Neural progenitor cell (in vitro differentiated cells): Measurements from ENCODE around the gene ABLIM2. TPM values are rescaled to one million over a fixed set of nuclear protein-coding genes. Genes with fewer than 3 reads are reported as not detected.

Experiments
- DNase-seq: peaks from one replicate; pipeline ENCODE4 v3.0.0-alpha.2; 2016; ENCODE audit warnings: low spot score
- H2AFZ ChIP-seq: fragments of 200-600 bp; sonication (generic); replicated peaks from 2 replicates; pipeline ENCODE4 v1.6.1; 2016; ENCODE audit warnings: antibody characterized with exemption
- H3F3A ChIP-seq: fragments of 200-600 bp; sonication (generic); 2 replicates; pipeline ENCODE4 v1.6.1; 2016; ENCODE audit warnings: antibody characterized with exemption, low read depth
- H3K27ac ChIP-seq: fragments of 200-600 bp; sonication (generic); 2 replicates; pipeline ENCODE4 v1.5.1; 2016; ENCODE audit warnings: mild to moderate bottlenecking
- H3K27me3 ChIP-seq: fragments of 200-600 bp; sonication (generic); 2 replicates; pipeline ENCODE4 v1.6.1; 2016; ENCODE audit warnings: mild to moderate bottlenecking, moderate library complexity
- H3K36me3 ChIP-seq: fragments of 200-600 bp; sonication (generic); 2 replicates; pipeline ENCODE4 v1.5.1; 2016
- H3K4me1 ChIP-seq: fragments of 200-600 bp; sonication (generic); 2 replicates; pipeline ENCODE4 v1.6.1; 2016; ENCODE audit warnings: mixed run types
- H3K4me2 ChIP-seq: fragments of 200-600 bp; sonication (generic); 2 replicates; pipeline ENCODE4 v1.6.1; 2016
- H3K4me3 ChIP-seq: fragments of 200-600 bp; sonication (generic); 2 replicates; pipeline ENCODE4 v1.5.1; 2016
- H3K79me2 ChIP-seq: fragments of 200-600 bp; sonication (generic); 2 replicates; pipeline ENCODE4 v1.6.1; 2016; ENCODE audit warnings: low read depth
- H3K9ac ChIP-seq: fragments of 200-600 bp; sonication (generic); 2 replicates; pipeline ENCODE4 v1.6.1; 2016
- H3K9me3 ChIP-seq: fragments of 200-600 bp; sonication (generic); 2 replicates; pipeline ENCODE4 v1.5.1; 2016; ENCODE audit warnings: low read depth
- H4K20me1 ChIP-seq: fragments of 200-600 bp; sonication (generic); 2 replicates; pipeline ENCODE4 v1.6.1; 2016; ENCODE audit warnings: low read depth
- H3K27ac Mint-ChIP-seq: 3 replicates; pipeline ENCODE4 v1.8.0; 2021; ENCODE audit warnings: mixed read lengths
- H3K27me3 Mint-ChIP-seq: 2 replicates; pipeline ENCODE4 v1.8.0; 2022; ENCODE audit warnings: low read depth, mild to moderate bottlenecking, inconsistent platforms, moderate library complexity, mixed read lengths; ENCODE audit not compliant: insufficient read depth
- H3K36me3 Mint-ChIP-seq: 3 replicates; pipeline ENCODE4 v1.8.0; 2021; ENCODE audit warnings: mixed read lengths
- H3K4me1 Mint-ChIP-seq: 3 replicates; pipeline ENCODE4 v1.8.0; 2021; ENCODE audit warnings: mixed read lengths
- H3K4me3 Mint-ChIP-seq: 3 replicates; pipeline ENCODE4 v1.8.0; 2021; ENCODE audit warnings: mild to moderate bottlenecking, moderate library complexity, mixed read lengths
- H3K9me3 Mint-ChIP-seq: 3 replicates; pipeline ENCODE4 v1.8.0; 2020; ENCODE audit warnings: mixed read lengths
- EZH2 ChIP-seq: fragments of 200-600 bp; sonication (generic); IDR thresholded peaks from 2 replicates; pipeline ENCODE4 v1.6.1; 2017; ENCODE audit warnings: antibody characterized with exemption, mild to moderate bottlenecking, moderate library complexity
- EZH2phosphoT487 ChIP-seq: fragments of 200-600 bp; sonication (generic); IDR thresholded peaks from 2 replicates; pipeline ENCODE4 v1.6.1; 2017; ENCODE audit warnings: antibody characterized with exemption
- total RNA-seq: library from RNA; depleted of rRNA; stranded (reverse); fragments of >200 nt; gene quantifications from 2 replicates; pipeline ENCODE4 v1.2.3, GENCODE V29; 2015; ENCODE audit warnings: low replicate concordance
- TF ChIP-seq, protein P1 (sequence below): fragments of 200-600 bp; sonication (generic); IDR thresholded peaks from 2 replicates; pipeline ENCODE4 v1.5.1; 2017; ENCODE audit warnings: antibody characterized with exemption, mild to moderate bottlenecking

ABLIM2 gene
- total RNA-seq, 1 donor from 2014 or later = 0.24 TPM

DNA sequence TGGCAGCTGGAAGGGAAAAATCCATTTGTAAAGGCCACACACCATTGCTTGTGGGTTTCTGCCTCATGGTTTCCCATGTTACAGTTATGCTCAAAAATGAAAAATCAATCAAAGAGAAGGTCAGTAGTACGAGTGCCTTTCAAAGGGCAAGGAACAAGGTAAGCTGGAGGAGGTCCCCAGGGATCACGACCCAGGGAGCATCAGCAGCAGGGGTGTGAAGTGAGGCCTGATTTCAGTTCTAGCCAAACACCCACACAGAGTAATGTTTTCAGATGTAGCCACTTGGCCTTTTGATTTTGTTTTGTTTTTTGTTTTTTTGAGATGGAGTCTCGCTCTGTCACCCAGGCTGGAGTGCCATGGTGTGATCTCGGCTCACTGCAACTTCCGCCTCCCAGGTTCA, 149.5 kb downstream of the ABLIM2 start:
- Histone ChIP-seq H3K27ac (no peak overlapping the region), H3K27me3 (no peaks in the 10 kb centered on the region), H2AFZ (no peak overlapping the region), H3K9me3 (no peaks in the 10 kb centered on the region), H3K9ac (no peak overlapping the region), H3K79me2 (no peaks in the 10 kb centered on the region), H3F3A (no peaks in the 10 kb centered on the region), H3K4me1 (peaks cover 11% of the 10 kb centered on the region), H4K20me1 (no peaks in the 10 kb centered on the region), H3K4me2 (no peak overlapping the region), H3K36me3 (no peaks in the 10 kb centered on the region), H3K4me3 (no peak overlapping the region)
- no peaks in the 10 kb centered on the region for H3K9me3 Mint-ChIP-seq
- H3K36me3 Mint-ChIP-seq = no peaks in the 10 kb centered on the region
- no peak for TF ChIP-seq EZH2phosphoT487
- no peak for TF ChIP-seq EZH2
- TF ChIP-seq, protein P1, sequence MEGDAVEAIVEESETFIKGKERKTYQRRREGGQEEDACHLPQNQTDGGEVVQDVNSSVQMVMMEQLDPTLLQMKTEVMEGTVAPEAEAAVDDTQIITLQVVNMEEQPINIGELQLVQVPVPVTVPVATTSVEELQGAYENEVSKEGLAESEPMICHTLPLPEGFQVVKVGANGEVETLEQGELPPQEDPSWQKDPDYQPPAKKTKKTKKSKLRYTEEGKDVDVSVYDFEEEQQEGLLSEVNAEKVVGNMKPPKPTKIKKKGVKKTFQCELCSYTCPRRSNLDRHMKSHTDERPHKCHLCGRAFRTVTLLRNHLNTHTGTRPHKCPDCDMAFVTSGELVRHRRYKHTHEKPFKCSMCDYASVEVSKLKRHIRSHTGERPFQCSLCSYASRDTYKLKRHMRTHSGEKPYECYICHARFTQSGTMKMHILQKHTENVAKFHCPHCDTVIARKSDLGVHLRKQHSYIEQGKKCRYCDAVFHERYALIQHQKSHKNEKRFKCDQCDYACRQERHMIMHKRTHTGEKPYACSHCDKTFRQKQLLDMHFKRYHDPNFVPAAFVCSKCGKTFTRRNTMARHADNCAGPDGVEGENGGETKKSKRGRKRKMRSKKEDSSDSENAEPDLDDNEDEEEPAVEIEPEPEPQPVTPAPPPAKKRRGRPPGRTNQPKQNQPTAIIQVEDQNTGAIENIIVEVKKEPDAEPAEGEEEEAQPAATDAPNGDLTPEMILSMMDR = no peak
- peaks cover 40% of the 10 kb centered on the region for H3K4me1 Mint-ChIP-seq
- no peak overlapping the region for H3K4me3 Mint-ChIP-seq
- no peak for DNase-seq
- no peak overlapping the region for H3K27ac Mint-ChIP-seq
- H3K27me3 Mint-ChIP-seq = peaks cover 7% of the 10 kb centered on the region

DNA sequence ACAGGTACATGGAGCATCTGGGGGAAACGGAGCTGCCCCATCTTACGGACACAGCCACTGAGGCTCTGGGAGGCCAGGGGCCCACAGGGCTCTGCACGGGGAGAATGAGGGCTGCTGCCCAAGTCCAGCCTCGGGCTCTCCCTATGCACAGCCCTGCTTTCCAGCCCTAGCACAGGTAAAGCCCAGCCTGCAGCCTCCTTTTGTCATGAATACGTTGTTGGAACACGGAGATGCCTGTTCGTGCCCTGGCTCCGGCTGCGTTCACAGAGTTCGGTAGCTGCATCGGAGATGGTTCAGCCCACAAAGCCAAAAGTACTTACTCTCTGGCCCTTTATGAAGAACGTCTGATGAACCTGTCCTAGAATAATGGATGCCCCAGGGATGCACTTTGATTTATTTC, 150.2 kb downstream of the ABLIM2 start:
- TF ChIP-seq, protein P1 = no peak
- TF ChIP-seq EZH2phosphoT487 = no peak
- TF ChIP-seq EZH2 = no peak
- H3K9me3 ChIP-seq = no peaks in the 10 kb centered on the region
- Mint-ChIP-seq H3K4me3 (no peak overlapping the region), H3K4me1 (peaks cover 43% of the 10 kb centered on the region), H3K36me3 (no peaks in the 10 kb centered on the region), H3K9me3 (no peaks in the 10 kb centered on the region), H3K27ac (no peak overlapping the region), H3K27me3 (peaks cover 7% of the 10 kb centered on the region)
- no peaks in the 10 kb centered on the region for H3K36me3 ChIP-seq
- H3K4me1 ChIP-seq = peaks cover 11% of the 10 kb centered on the region
- H3K4me2 ChIP-seq = no peak overlapping the region
- no peak overlapping the region for H3K9ac ChIP-seq
- H3K79me2 ChIP-seq = no peaks in the 10 kb centered on the region
- no peaks in the 10 kb centered on the region for H4K20me1 ChIP-seq
- no peaks in the 10 kb centered on the region for H3F3A ChIP-seq
- no peak overlapping the region for H2AFZ ChIP-seq
- H3K27ac ChIP-seq = no peak overlapping the region
- no peak overlapping the region for H3K4me3 ChIP-seq
- no peaks in the 10 kb centered on the region for H3K27me3 ChIP-seq
- no peak for DNase-seq

DNA sequence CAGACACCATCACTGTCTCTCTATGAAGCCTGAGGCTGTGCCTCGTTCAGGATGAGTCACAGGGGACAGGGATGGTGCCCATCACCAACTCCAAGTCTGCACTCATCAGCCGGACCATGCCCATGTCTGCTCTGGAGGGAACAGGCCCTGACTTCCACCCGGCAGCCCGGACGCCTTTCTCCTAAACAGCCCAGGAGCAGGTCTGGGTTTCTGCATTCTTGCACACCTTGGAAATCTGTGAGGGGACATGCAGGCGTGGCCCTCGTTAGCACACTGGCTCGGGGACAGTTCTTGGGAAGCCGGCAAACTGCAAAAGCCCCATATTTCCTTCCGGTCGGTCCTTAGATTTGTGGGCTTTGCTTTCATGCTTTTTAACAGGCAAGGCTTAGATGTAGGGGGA, 151.0 kb downstream of the ABLIM2 start:
- TF ChIP-seq EZH2 = no peak
- H3K36me3 ChIP-seq = no peaks in the 10 kb centered on the region
- Mint-ChIP-seq H3K4me3 (no peak overlapping the region), H3K4me1 (peaks cover 43% of the 10 kb centered on the region), H3K27ac (no peak overlapping the region), H3K27me3 (peaks cover 7% of the 10 kb centered on the region), H3K36me3 (no peaks in the 10 kb centered on the region), H3K9me3 (no peaks in the 10 kb centered on the region)
- H2AFZ ChIP-seq = no peak overlapping the region
- no peak overlapping the region for H3K4me2 ChIP-seq
- no peaks in the 10 kb centered on the region for H3K79me2 ChIP-seq
- no peaks in the 10 kb centered on the region for H3K27me3 ChIP-seq
- no peak overlapping the region for H3K9ac ChIP-seq
- H4K20me1 ChIP-seq = no peaks in the 10 kb centered on the region
- H3K9me3 ChIP-seq = no peaks in the 10 kb centered on the region
- H3K4me3 ChIP-seq = no peak overlapping the region
- peaks cover 11% of the 10 kb centered on the region for H3K4me1 ChIP-seq
- H3F3A ChIP-seq = no peaks in the 10 kb centered on the region
- no peak overlapping the region for H3K27ac ChIP-seq
- DNase-seq = no peak

DNA sequence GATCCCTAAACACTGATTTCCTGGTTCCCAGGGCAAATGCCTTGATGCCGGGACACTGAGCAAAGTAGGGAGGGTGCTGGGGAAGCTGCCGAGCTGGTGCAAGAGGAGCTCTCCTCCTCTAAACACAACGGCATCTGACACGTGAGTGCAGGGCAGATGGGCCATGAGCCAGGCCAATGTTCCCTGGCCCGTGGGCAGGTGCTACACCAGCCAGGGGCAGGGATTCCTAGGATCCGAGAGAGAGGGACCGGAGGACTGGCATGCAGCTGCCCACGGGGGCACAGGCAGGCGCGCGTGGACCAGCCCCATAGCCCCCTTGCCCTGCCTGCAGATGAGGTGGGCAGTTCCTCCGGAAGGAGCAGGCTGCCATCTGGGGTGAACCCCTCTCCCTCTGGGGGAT, 152.1 kb downstream of the ABLIM2 start:
- Histone ChIP-seq H3K4me2 (no peak overlapping the region), H3K4me1 (peaks cover 11% of the 10 kb centered on the region), H3K4me3 (no peak overlapping the region), H3K27ac (no peak overlapping the region), H3K9ac (no peak overlapping the region), H3K36me3 (no peaks in the 10 kb centered on the region), H2AFZ (no peak overlapping the region), H3K79me2 (no peaks in the 10 kb centered on the region), H3F3A (no peaks in the 10 kb centered on the region), H3K9me3 (no peaks in the 10 kb centered on the region), H4K20me1 (no peaks in the 10 kb centered on the region), H3K27me3 (no peaks in the 10 kb centered on the region)
- Mint-ChIP-seq H3K36me3 (no peaks in the 10 kb centered on the region), H3K4me3 (no peak overlapping the region), H3K27me3 (peaks cover 7% of the 10 kb centered on the region), H3K9me3 (no peaks in the 10 kb centered on the region), H3K27ac (no peak overlapping the region), H3K4me1 (peaks cover 37% of the 10 kb centered on the region)
- no peak for DNase-seq
- TF ChIP-seq EZH2phosphoT487 (no peak), EZH2 (no peak)
- TF ChIP-seq, protein P1 = no peak
